CD4-positive, CD25-positive, alpha-beta regulatory T cell (primary cell): ENCODE data around the gene OR10A6. TPM values are rescaled to one million over a fixed set of nuclear protein-coding genes. Genes with fewer than 3 reads are reported as not detected.

Experiments used
- ATAC-seq, 2 donors: fragments of 150-1000 bp; cut with Tn5 transposase; one replicate each; pipeline ENCODE4 v1.10.0; 2021; ENCODE audit warnings: low read depth in 2 of 2, moderate number of reproducible peaks in 2 of 2, moderate library complexity in 1 of 2
- DNase-seq, 3 donors: peaks; one replicate each; pipeline versions ENCODE4 v3.0.0 to v3.0.0-alpha.2; 2012 to 2022; ENCODE audit warnings: mixed read lengths in 1 of 3
- H3K27ac ChIP-seq: one replicate; pipeline ENCODE4 v1.7.0; 2013; ENCODE audit warnings: mild to moderate bottlenecking, low read length; ENCODE audit not compliant: insufficient read depth, poor library complexity, severe bottlenecking
- H3K27me3 ChIP-seq: one replicate; pipeline ENCODE4 v1.7.0; 2013; ENCODE audit warnings: low read length; ENCODE audit not compliant: control insufficient read depth, insufficient read depth
- H3K36me3 ChIP-seq: one replicate; pipeline ENCODE4 v1.7.0; 2013; ENCODE audit warnings: mild to moderate bottlenecking, low read length, moderate library complexity; ENCODE audit not compliant: control insufficient read depth, insufficient read depth
- H3K4me1 ChIP-seq: 2 replicates; pipeline ENCODE4 v1.7.0; 2013; ENCODE audit warnings: mild to moderate bottlenecking, low read length; ENCODE audit not compliant: insufficient read depth, control insufficient read depth, poor library complexity, severe bottlenecking
- H3K4me3 ChIP-seq: one replicate; pipeline ENCODE4 v1.7.0; 2013; ENCODE audit warnings: low read depth, mild to moderate bottlenecking, low read length, moderate library complexity
- H3K9me3 ChIP-seq, 2 experiments: 1 replicate in 1 of 2; 2 replicates in 1 of 2; pipeline ENCODE4 v1.7.0; 2013; ENCODE audit warnings: low read length in 2 of 2, mild to moderate bottlenecking in 1 of 2, moderate library complexity in 1 of 2; ENCODE audit not compliant: control insufficient read depth in 2 of 2
- H3K27ac Mint-ChIP-seq, 3 donors: one replicate each; pipeline ENCODE4 v1.8.0; 2020 to 2022; ENCODE audit warnings: mild to moderate bottlenecking in 3 of 3, mixed read lengths in 3 of 3, moderate library complexity in 2 of 3
- H3K27me3 Mint-ChIP-seq: one replicate; pipeline ENCODE4 v1.8.0; 2022; ENCODE audit warnings: mild to moderate bottlenecking, mixed read lengths
- H3K36me3 Mint-ChIP-seq: one replicate; pipeline ENCODE4 v1.8.0; 2020; ENCODE audit warnings: mixed read lengths
- H3K4me1 Mint-ChIP-seq, 4 donors: one replicate each; pipeline ENCODE4 v1.8.0; 2020 to 2022; ENCODE audit warnings: mixed read lengths in 4 of 4, mild to moderate bottlenecking in 1 of 4
- H3K4me3 Mint-ChIP-seq, 4 donors: one replicate each; pipeline ENCODE4 v1.8.0; 2020 to 2022; ENCODE audit warnings: mild to moderate bottlenecking in 4 of 4, mixed read lengths in 4 of 4, moderate library complexity in 3 of 4
- H3K9me3 Mint-ChIP-seq, 7 donors: one replicate each; pipeline ENCODE4 v1.8.0; 2020 to 2022; ENCODE audit warnings: mixed read lengths in 7 of 7, mild to moderate bottlenecking in 3 of 7, moderate library complexity in 2 of 7
- polyA plus RNA-seq, 4 donors: library from polyadenylated mRNA; unstranded; fragments of 300-500 nt; fragmentation: Illumina TruSeq; gene quantifications; one replicate each; pipeline ENCODE4 v1.2.3, GENCODE V29; 2021
- total RNA-seq: library from RNA; stranded (reverse); gene quantifications from one replicate; pipeline ENCODE4 v1.2.3, GENCODE V29; 2022

Gene OR10A6
- total and polyA plus RNA-seq, 5 donors from 2014 or later: not detected

- H3K9me3 ChIP-seq: peaks cover 16 to 19% of the 10 kb centered on the region in 2 experiments
- ATAC-seq (no peak), DNase-seq (no peak)
- no peak within 1 kb of the TSS for H3K27ac ChIP-seq
- no peak within 1 kb of the TSS for H3K27ac Mint-ChIP-seq
- H3K36me3 Mint-ChIP-seq: no peaks in the 10 kb centered on the region
- no peaks in the 10 kb centered on the region for H3K36me3 ChIP-seq
- H3K27me3 Mint-ChIP-seq: no peaks in the 10 kb centered on the region
- no peaks in the 10 kb centered on the region for H3K4me1 Mint-ChIP-seq
- no peak within 1 kb of the TSS for H3K4me3 Mint-ChIP-seq
- H3K4me3 ChIP-seq: no peak within 1 kb of the TSS
- no peaks in the 10 kb centered on the region for H3K27me3 ChIP-seq
- H3K4me1 ChIP-seq: no peaks in the 10 kb centered on the region
- H3K9me3 Mint-ChIP-seq: peaks cover 4 to 23% (median 9%) of the 10 kb centered on the region in 7 donors
Observed at GRCh38 chr11:7941608-7942007, 10.5 kb upstream of the OR10A6 start, which contains the start of gene OR10A3. Gene OR10A3 (minus strand): TSS chr11:7941708. CDS start chr11:7939520, 2,188 bp downstream.

- peaks cover 16 to 19% of the 10 kb centered on the region in 2 experiments for H3K9me3 ChIP-seq
- H3K4me1 ChIP-seq: no peaks in the 10 kb centered on the region
- Mint-ChIP-seq H3K27me3 (no peaks in the 10 kb centered on the region), H3K4me1 (no peaks in the 10 kb centered on the region), H3K4me3 (no peak overlapping the region), H3K9me3 (peaks cover 4 to 23% (median 9%) of the 10 kb centered on the region in 7 donors), H3K36me3 (no peaks in the 10 kb centered on the region), H3K27ac (no peak overlapping the region)
- no peaks in the 10 kb centered on the region for H3K36me3 ChIP-seq
- ATAC-seq (no peak), DNase-seq (no peak)
- no peaks in the 10 kb centered on the region for H3K27me3 ChIP-seq
- H3K27ac ChIP-seq: no peak overlapping the region
- no peak overlapping the region for H3K4me3 ChIP-seq
Observed at GRCh38 chr11:7941146-7941545, 10.1 kb upstream of the OR10A6 start.

- H3K36me3 Mint-ChIP-seq: no peaks in the 10 kb centered on the region
- no peak overlapping the region for H3K4me3 ChIP-seq
Observed at GRCh38 chr11:7936615-7937014, 5.5 kb upstream of the OR10A6 start.

GRCh38 chr11:7927635-7928034 lies 3.4 kb downstream of the OR10A6 start:
- H3K27ac ChIP-seq: no peak overlapping the region
- H3K36me3 ChIP-seq: no peaks in the 10 kb centered on the region
- Mint-ChIP-seq H3K36me3 (no peaks in the 10 kb centered on the region), H3K4me1 (no peaks in the 10 kb centered on the region), H3K4me3 (no peak overlapping the region), H3K27ac (no peak overlapping the region), H3K9me3 (peaks cover 0 to 5% (median 0%) of the 10 kb centered on the region in 7 donors), H3K27me3 (peaks cover 4% of the 10 kb centered on the region)
- H3K4me3 ChIP-seq: no peak overlapping the region
- H3K9me3 ChIP-seq: no peaks in the 10 kb centered on the region
- H3K27me3 ChIP-seq: no peaks in the 10 kb centered on the region
- ATAC-seq (no peak), DNase-seq (no peak)
- H3K4me1 ChIP-seq: no peaks in the 10 kb centered on the region

More at GRCh38 chr11:7936615-7937014, 5.5 kb upstream of the OR10A6 start:
- Mint-ChIP-seq H3K27ac (no peak overlapping the region), H3K4me1 (no peaks in the 10 kb centered on the region), H3K27me3 (no peaks in the 10 kb centered on the region), H3K9me3 (peaks cover 0 to 3% (median 0%) of the 10 kb centered on the region in 7 donors), H3K4me3 (no peak overlapping the region)
- Histone ChIP-seq H3K27ac (no peak overlapping the region), H3K27me3 (no peaks in the 10 kb centered on the region), H3K4me1 (no peaks in the 10 kb centered on the region), H3K9me3 (no peaks in the 10 kb centered on the region), H3K36me3 (no peaks in the 10 kb centered on the region)
- ATAC-seq: no peak
- DNase-seq: no peak

GRCh38 chr11:7924536-7924935 lies 6.5 kb downstream of the OR10A6 start:
- ATAC-seq: no peak
- H3K36me3 Mint-ChIP-seq: no peaks in the 10 kb centered on the region

GRCh38 chr11:7918141-7918540 lies 12.9 kb downstream of the OR10A6 start:
- Mint-ChIP-seq H3K27ac (no peak overlapping the region), H3K27me3 (peaks cover 4% of the 10 kb centered on the region), H3K4me3 (no peak overlapping the region), H3K9me3 (peaks cover 0 to 2% (median 0%) of the 10 kb centered on the region in 7 donors), H3K4me1 (no peaks in the 10 kb centered on the region), H3K36me3 (no peaks in the 10 kb centered on the region)
- H3K36me3 ChIP-seq: no peaks in the 10 kb centered on the region
- no peak for ATAC-seq
- H3K27me3 ChIP-seq: no peaks in the 10 kb centered on the region
- DNase-seq: no peak
- H3K9me3 ChIP-seq: no peaks in the 10 kb centered on the region
- H3K4me3 ChIP-seq: no peak overlapping the region
- H3K27ac ChIP-seq: no peak overlapping the region
- no peaks in the 10 kb centered on the region for H3K4me1 ChIP-seq

More at GRCh38 chr11:7924536-7924935, 6.5 kb downstream of the OR10A6 start:
- no peak for DNase-seq
- Histone ChIP-seq H3K9me3 (no peaks in the 10 kb centered on the region), H3K4me3 (no peak overlapping the region), H3K27ac (no peak overlapping the region), H3K36me3 (no peaks in the 10 kb centered on the region), H3K4me1 (no peaks in the 10 kb centered on the region), H3K27me3 (no peaks in the 10 kb centered on the region)
- H3K4me3 Mint-ChIP-seq: no peak overlapping the region
- H3K9me3 Mint-ChIP-seq: peaks cover 0 to 4% (median 0%) of the 10 kb centered on the region in 7 donors
- no peak overlapping the region for H3K27ac Mint-ChIP-seq
- H3K27me3 Mint-ChIP-seq: peaks cover 4% of the 10 kb centered on the region
- H3K4me1 Mint-ChIP-seq: no peaks in the 10 kb centered on the region

GRCh38 chr11:7911011-7911410 lies 20.1 kb downstream of the OR10A6 start:
- Mint-ChIP-seq H3K4me3 (no peak overlapping the region), H3K4me1 (no peaks in the 10 kb centered on the region), H3K27ac (no peak overlapping the region), H3K9me3 (peaks cover 0 to 2% (median 0%) of the 10 kb centered on the region in 7 donors), H3K27me3 (peaks cover 13% of the 10 kb centered on the region), H3K36me3 (no peaks in the 10 kb centered on the region)
- no peak for DNase-seq
- Histone ChIP-seq H3K27ac (no peak overlapping the region), H3K9me3 (no peaks in the 10 kb centered on the region), H3K4me3 (no peak overlapping the region), H3K27me3 (peaks cover 2% of the 10 kb centered on the region), H3K36me3 (no peaks in the 10 kb centered on the region), H3K4me1 (no peaks in the 10 kb centered on the region)
- no peak for ATAC-seq

- peaks cover 0 to 2% (median 0%) of the 10 kb centered on the region in 7 donors for H3K9me3 Mint-ChIP-seq
- Histone ChIP-seq H3K9me3 (no peaks in the 10 kb centered on the region), H3K4me3 (no peak overlapping the region), H3K36me3 (no peaks in the 10 kb centered on the region), H3K4me1 (no peaks in the 10 kb centered on the region), H3K27ac (no peak overlapping the region), H3K27me3 (peaks cover 2% of the 10 kb centered on the region)
- ATAC-seq: no peak
- H3K27ac Mint-ChIP-seq: no peak overlapping the region
- DNase-seq: no peak
- peaks cover 0 to under 1% (median 0%) of the 10 kb centered on the region in 4 donors for H3K4me1 Mint-ChIP-seq
- H3K4me3 Mint-ChIP-seq: no peak overlapping the region
- H3K27me3 Mint-ChIP-seq: peaks cover 19% of the 10 kb centered on the region
- no peaks in the 10 kb centered on the region for H3K36me3 Mint-ChIP-seq
Observed at GRCh38 chr11:7910286-7910788, 20.7 kb downstream of the OR10A6 start.
